A549 (cell line): ENCODE results near the gene BRAF.

ENCODE experiments used
- BHLHE40 ChIP-seq: IDR thresholded peaks from 2 replicates; pipeline ENCODE4 v1.6.1; 2012; ENCODE audit warnings: low read depth, low read length, inconsistent platforms
- CTCF ChIP-seq: fragments of >200 bp; sonication (Bioruptor Twin); formaldehyde crosslinking; IDR thresholded peaks from 3 replicates; pipeline ENCODE4 v1.5.1; 2016
- EP300 ChIP-seq, 2 experiments: fragments of >200 bp; sonication (Bioruptor Twin); formaldehyde crosslinking; IDR thresholded peaks; 2 replicates in 1 of 2; 3 replicates in 1 of 2; pipeline ENCODE4 v1.6.1; 2016 to 2017
- ESRRA ChIP-seq: fragments of 150-350 bp; IDR thresholded peaks from 2 replicates; pipeline ENCODE4 v1.6.1; 2014; ENCODE audit warnings: mild to moderate bottlenecking, low read length, borderline replicate concordance
- HOXA7 ChIP-seq: fragments of 250-450 bp; sonication (Bioruptor Pico); IDR thresholded peaks from 2 replicates; pipeline ENCODE4 v1.5.0; 2020; ENCODE audit warnings: mild to moderate bottlenecking, moderate library complexity
- KDM5A ChIP-seq: fragments of 200-600 bp; sonication (generic); IDR thresholded peaks from 2 replicates; pipeline ENCODE4 v1.6.1; 2016; ENCODE audit warnings: antibody characterized with exemption, mild to moderate bottlenecking
- MAFK ChIP-seq: fragments of 450-650 bp; IDR thresholded peaks from 2 replicates; pipeline ENCODE4 v1.6.1; 2014; ENCODE audit not compliant: partially characterized antibody
- MAZ ChIP-seq: fragments of 150-350 bp; IDR thresholded peaks from 2 replicates; pipeline ENCODE4 v1.6.1; 2014; ENCODE audit warnings: antibody characterized with exemption, low read depth, low read length, borderline replicate concordance
- POLR2A ChIP-seq: IDR thresholded peaks from 2 replicates; pipeline ENCODE4 v1.6.1; 2012; ENCODE audit warnings: mild to moderate bottlenecking, low read length
- RAD21 ChIP-seq, 2 experiments: fragments of >200 bp in 1 of 2; sonication (Bioruptor Twin) in 1 of 2; formaldehyde crosslinking in 1 of 2; IDR thresholded peaks in 1 of 2; conservative IDR thresholded peaks in 1 of 2; 2 replicates in 1 of 2; 3 replicates in 1 of 2; pipeline ENCODE4 v1.6.1; 2012 to 2018; ENCODE audit warnings: inconsistent platforms in 1 of 2
- ZFP36 ChIP-seq: fragments of 450-650 bp; IDR thresholded peaks from 2 replicates; pipeline ENCODE4 v1.6.1; 2014; ENCODE audit warnings: borderline replicate concordance; ENCODE audit not compliant: partially characterized antibody
- TF ChIP-seq, protein P1 (sequence below): IDR thresholded peaks from 2 replicates; pipeline ENCODE4 v1.6.1; 2012
- TF ChIP-seq, protein P2 (sequence below): fragments of 200-600 bp; sonication (generic); IDR thresholded peaks from 2 replicates; pipeline ENCODE4 v1.6.1; 2016; ENCODE audit warnings: antibody characterized with exemption, mild to moderate bottlenecking, moderate library complexity

- TF ChIP-seq POLR2A (no peak), CTCF (no peak), RAD21 (conservative IDR thresholded peaks at IDR 0.05 in 1 of 2, IDR thresholded peaks at IDR 0.05 in 1 of 2) (no peak), EP300 (IDR thresholded peaks at IDR 0.05) (no peak), MAFK (no peak), MAZ (no peak), ESRRA (no peak), ZFP36 (no peak), KDM5A (no peak), HOXA7 (no peak), BHLHE40 (no peak)
- TF ChIP-seq, protein P1, sequence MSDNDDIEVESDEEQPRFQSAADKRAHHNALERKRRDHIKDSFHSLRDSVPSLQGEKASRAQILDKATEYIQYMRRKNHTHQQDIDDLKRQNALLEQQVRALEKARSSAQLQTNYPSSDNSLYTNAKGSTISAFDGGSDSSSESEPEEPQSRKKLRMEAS = no peak
- TF ChIP-seq, protein P2, sequence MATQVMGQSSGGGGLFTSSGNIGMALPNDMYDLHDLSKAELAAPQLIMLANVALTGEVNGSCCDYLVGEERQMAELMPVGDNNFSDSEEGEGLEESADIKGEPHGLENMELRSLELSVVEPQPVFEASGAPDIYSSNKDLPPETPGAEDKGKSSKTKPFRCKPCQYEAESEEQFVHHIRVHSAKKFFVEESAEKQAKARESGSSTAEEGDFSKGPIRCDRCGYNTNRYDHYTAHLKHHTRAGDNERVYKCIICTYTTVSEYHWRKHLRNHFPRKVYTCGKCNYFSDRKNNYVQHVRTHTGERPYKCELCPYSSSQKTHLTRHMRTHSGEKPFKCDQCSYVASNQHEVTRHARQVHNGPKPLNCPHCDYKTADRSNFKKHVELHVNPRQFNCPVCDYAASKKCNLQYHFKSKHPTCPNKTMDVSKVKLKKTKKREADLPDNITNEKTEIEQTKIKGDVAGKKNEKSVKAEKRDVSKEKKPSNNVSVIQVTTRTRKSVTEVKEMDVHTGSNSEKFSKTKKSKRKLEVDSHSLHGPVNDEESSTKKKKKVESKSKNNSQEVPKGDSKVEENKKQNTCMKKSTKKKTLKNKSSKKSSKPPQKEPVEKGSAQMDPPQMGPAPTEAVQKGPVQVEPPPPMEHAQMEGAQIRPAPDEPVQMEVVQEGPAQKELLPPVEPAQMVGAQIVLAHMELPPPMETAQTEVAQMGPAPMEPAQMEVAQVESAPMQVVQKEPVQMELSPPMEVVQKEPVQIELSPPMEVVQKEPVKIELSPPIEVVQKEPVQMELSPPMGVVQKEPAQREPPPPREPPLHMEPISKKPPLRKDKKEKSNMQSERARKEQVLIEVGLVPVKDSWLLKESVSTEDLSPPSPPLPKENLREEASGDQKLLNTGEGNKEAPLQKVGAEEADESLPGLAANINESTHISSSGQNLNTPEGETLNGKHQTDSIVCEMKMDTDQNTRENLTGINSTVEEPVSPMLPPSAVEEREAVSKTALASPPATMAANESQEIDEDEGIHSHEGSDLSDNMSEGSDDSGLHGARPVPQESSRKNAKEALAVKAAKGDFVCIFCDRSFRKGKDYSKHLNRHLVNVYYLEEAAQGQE = no peak
Observed at GRCh38 chr7:140829720-140830119, 95.0 kb downstream of the BRAF start.
